HFFc6 (cell line): Measurements from ENCODE around the gene ZNF672. TPM values are rescaled to one million over a fixed set of nuclear protein-coding genes. Genes with fewer than 3 reads are reported as not detected.
A peak's percentile ranks its signal among the peaks of the same experiment; 100 is the strongest.

Experiments used
- DNase-seq: peaks from one replicate; pipeline ENCODE4 v3.0.0-alpha.2; 2018
- H3K27ac Mint-ChIP-seq: 2 replicates; pipeline ENCODE4 v1.8.0; 2020; ENCODE audit warnings: mild to moderate bottlenecking, mixed read lengths
- H3K27me3 Mint-ChIP-seq: 2 replicates; pipeline ENCODE4 v1.8.0; 2021; ENCODE audit warnings: mild to moderate bottlenecking, moderate library complexity, mixed read lengths; ENCODE audit not compliant: insufficient read depth
- H3K36me3 Mint-ChIP-seq: 2 replicates; pipeline ENCODE4 v1.8.0; 2021; ENCODE audit warnings: low read depth, mixed read lengths
- H3K4me1 Mint-ChIP-seq: 2 replicates; pipeline ENCODE4 v1.8.0; 2020; ENCODE audit warnings: low read depth, mixed read lengths
- H3K4me3 Mint-ChIP-seq: 2 replicates; pipeline ENCODE4 v1.8.0; 2020; ENCODE audit warnings: mild to moderate bottlenecking, moderate library complexity, mixed read lengths
- H3K9me3 Mint-ChIP-seq: 2 replicates; pipeline ENCODE4 v1.8.0; 2020; ENCODE audit warnings: mild to moderate bottlenecking, mixed read lengths
- CTCF ChIP-seq: fragments of 200-600 bp; sonication (generic); IDR thresholded peaks from 2 replicates; pipeline ENCODE4 v1.5.0; 2021; ENCODE audit warnings: antibody characterized with exemption, mild to moderate bottlenecking
- total RNA-seq, 6 experiments: library from RNA; stranded (reverse); fragmentation: NEBNext Ultra II Directional; extraction: Animal tissue kit (Norgen Biotek cat#: 25700); gene quantifications; 2 replicates in 1 of 6; 3 replicates in 5 of 6; pipeline ENCODE4 v1.2.3, GENCODE V29; 2021

The ZNF672 gene
- total RNA-seq, 6 experiments from 2014 or later, result 13.8 to 20.8 (median 17.6) TPM

- peak; percentile 8 for DNase-seq
- H3K27ac Mint-ChIP-seq, result peak overlapping the region; percentile 71
Observed at GRCh38 chr1:248810727-248811513, 27.1 kb upstream of the ZNF672 start.

GRCh38 chr1:248811514-248812490 lies 26.2 kb upstream of the ZNF672 start:
- Mint-ChIP-seq H3K36me3 (peaks cover 35% of the 10 kb centered on the region), H3K27me3 (peaks cover 6% of the 10 kb centered on the region), H3K9me3 (no peaks in the 10 kb centered on the region), H3K27ac (peak overlapping the region; percentile 71), H3K4me3 (no peak overlapping the region), H3K4me1 (peaks cover 27% of the 10 kb centered on the region)
- peak; percentile 43 for TF ChIP-seq CTCF
- DNase-seq, result no peak

More at GRCh38 chr1:248810727-248811513, 27.1 kb upstream of the ZNF672 start:
- no peaks in the 10 kb centered on the region for H3K9me3 Mint-ChIP-seq
- no peak overlapping the region for H3K4me3 Mint-ChIP-seq
- H3K27me3 Mint-ChIP-seq, result peaks cover 6% of the 10 kb centered on the region
- H3K36me3 Mint-ChIP-seq, result peaks cover 33% of the 10 kb centered on the region
- peaks cover 27% of the 10 kb centered on the region for H3K4me1 Mint-ChIP-seq
- no peak for TF ChIP-seq CTCF

- DNase-seq, result no peak
- TF ChIP-seq CTCF, result no peak
- no peaks in the 10 kb centered on the region for H3K9me3 Mint-ChIP-seq
- peak overlapping the region; percentile 64 for H3K27ac Mint-ChIP-seq
- H3K36me3 Mint-ChIP-seq, result peaks cover 35% of the 10 kb centered on the region
- H3K27me3 Mint-ChIP-seq, result peaks cover 6% of the 10 kb centered on the region
- peaks cover 27% of the 10 kb centered on the region for H3K4me1 Mint-ChIP-seq
- no peak overlapping the region for H3K4me3 Mint-ChIP-seq
Observed at GRCh38 chr1:248812736-248813425, 25.1 kb upstream of the ZNF672 start.

GRCh38 chr1:248813546-248813945 lies 24.5 kb upstream of the ZNF672 start:
- Mint-ChIP-seq H3K27me3 (peaks cover 6% of the 10 kb centered on the region), H3K9me3 (no peaks in the 10 kb centered on the region), H3K4me1 (peaks cover 27% of the 10 kb centered on the region), H3K4me3 (no peak overlapping the region), H3K27ac (peak overlapping the region; percentile 13), H3K36me3 (peaks cover 35% of the 10 kb centered on the region)
- TF ChIP-seq CTCF, result no peak
- no peak for DNase-seq

GRCh38 chr1:248814351-248814750 lies 23.7 kb upstream of the ZNF672 start:
- no peak for TF ChIP-seq CTCF
- Mint-ChIP-seq H3K36me3 (peaks cover 43% of the 10 kb centered on the region), H3K9me3 (no peaks in the 10 kb centered on the region), H3K27me3 (peaks cover 6% of the 10 kb centered on the region), H3K4me3 (no peak overlapping the region), H3K4me1 (peaks cover 34% of the 10 kb centered on the region), H3K27ac (no peak overlapping the region)
- no peak for DNase-seq
